Ishikawa (cell line): ENCODE data around the gene LDLRAD2.

ENCODE experiments used
- CEBPB ChIP-seq: IDR thresholded peaks from 2 replicates; pipeline ENCODE4 v1.6.1; 2012
- CREB1 ChIP-seq: IDR thresholded peaks from 2 replicates; pipeline ENCODE4 v1.6.1; 2012; ENCODE audit warnings: low read depth
- EGR1 ChIP-seq: IDR thresholded peaks from 2 replicates; pipeline ENCODE4 v1.6.1; 2012
- EP300 ChIP-seq: IDR thresholded peaks from 2 replicates; pipeline ENCODE4 v1.6.1; 2012; ENCODE audit warnings: borderline replicate concordance
- FOXM1 ChIP-seq: IDR thresholded peaks from 2 replicates; pipeline ENCODE4 v1.6.1; 2012; ENCODE audit warnings: low read depth, borderline replicate concordance
- MAX ChIP-seq: IDR thresholded peaks from 2 replicates; pipeline ENCODE4 v1.6.1; 2012
- NFIC ChIP-seq: IDR thresholded peaks from 2 replicates; pipeline ENCODE4 v1.6.1; 2012
- RAD21 ChIP-seq: IDR thresholded peaks from 2 replicates; pipeline ENCODE4 v1.6.1; 2012; ENCODE audit warnings: low read depth
- REST ChIP-seq: IDR thresholded peaks from 2 replicates; pipeline ENCODE4 v1.6.1; 2012; ENCODE audit warnings: low read depth, mild to moderate bottlenecking
- TAF1 ChIP-seq: IDR thresholded peaks from 2 replicates; pipeline ENCODE4 v1.6.1; 2012; ENCODE audit warnings: low read depth, mild to moderate bottlenecking
- TCF12 ChIP-seq: IDR thresholded peaks from 2 replicates; pipeline ENCODE4 v1.6.1; 2012; ENCODE audit warnings: low read depth
- TEAD4 ChIP-seq: IDR thresholded peaks from 2 replicates; pipeline ENCODE4 v1.6.1; 2012
- USF1 ChIP-seq: IDR thresholded peaks from 2 replicates; pipeline ENCODE4 v1.6.1; 2012
- YY1 ChIP-seq: IDR thresholded peaks from 2 replicates; pipeline ENCODE4 v1.6.1; 2012; ENCODE audit warnings: low read depth
- ZBTB7A ChIP-seq: IDR thresholded peaks from 2 replicates; pipeline ENCODE4 v1.6.1; 2012; ENCODE audit warnings: low read depth

Gene LDLRAD2

GRCh38 chr1:21818656-21819055 lies 6.6 kb downstream of the LDLRAD2 start:
- TF ChIP-seq REST = no peak
- no peak for TF ChIP-seq MAX

GRCh38 chr1:21820597-21821232 lies 8.7 kb downstream of the LDLRAD2 start:
- TF ChIP-seq YY1 (no peak), FOXM1 (no peak), ZBTB7A (no peak), CEBPB (no peak), EGR1 (no peak), EP300 (no peak), REST (no peak), TEAD4 (no peak), CREB1 (no peak), RAD21 (no peak), NFIC (no peak), TCF12 (no peak), USF1 (no peak), TAF1 (no peak), MAX (no peak)

GRCh38 chr1:21821385-21822019 lies 9.4 kb downstream of the LDLRAD2 start:
- no peak for TF ChIP-seq TCF12

- TF ChIP-seq CREB1 (no peak), TEAD4 (no peak), MAX (no peak), TCF12 (no peak), EGR1 (no peak), NFIC (no peak), USF1 (no peak), FOXM1 (no peak), TAF1 (no peak), CEBPB (no peak), REST (no peak), RAD21 (no peak), ZBTB7A (no peak), EP300 (no peak)
These were observed 10.3 kb downstream of the LDLRAD2 start for GRCh38 chr1:21822349-21822748.
